Effector memory CD8-positive, alpha-beta T cell (primary cell): ENCODE measurements around the gene OLFML3.

Source experiments
- ATAC-seq: fragments of 150-1000 bp; cut with Tn5 transposase; replicated peaks from 2 replicates; pipeline ENCODE4 v1.10.0; 2021; ENCODE audit warnings: mild to moderate bottlenecking, moderate library complexity
- DNase-seq, 3 experiments: peaks; one replicate each; pipeline ENCODE4 v3.0.0; 2021
- H3K27ac Mint-ChIP-seq, 2 donors: one replicate each; pipeline ENCODE4 v1.8.0; 2022; ENCODE audit warnings: mild to moderate bottlenecking in 2 of 2, mixed read lengths in 2 of 2, moderate library complexity in 2 of 2
- H3K27me3 Mint-ChIP-seq, 2 donors: one replicate each; pipeline ENCODE4 v1.8.0; 2022; ENCODE audit warnings: mixed read lengths in 2 of 2
- H3K36me3 Mint-ChIP-seq: one replicate; pipeline ENCODE4 v1.8.0; 2022; ENCODE audit warnings: mild to moderate bottlenecking, moderate library complexity, mixed read lengths; ENCODE audit not compliant: insufficient read depth
- H3K4me1 Mint-ChIP-seq, 2 donors: one replicate each; pipeline ENCODE4 v1.8.0; 2022; ENCODE audit warnings: low read depth in 2 of 2, mixed read lengths in 2 of 2
- H3K4me3 Mint-ChIP-seq, 2 donors: one replicate each; pipeline ENCODE4 v1.8.0; 2022; ENCODE audit warnings: mild to moderate bottlenecking in 2 of 2, mixed read lengths in 2 of 2, moderate library complexity in 2 of 2
- H3K9me3 Mint-ChIP-seq, 2 donors: one replicate each; pipeline ENCODE4 v1.8.0; 2022; ENCODE audit warnings: mixed read lengths in 2 of 2

OLFML3 gene

GRCh38 chr1:113986802-113987201, 7.5 kb downstream of the OLFML3 start:
- H3K27ac Mint-ChIP-seq: no peak overlapping the region
- ATAC-seq (no peak), DNase-seq (no peak)
- H3K4me3 Mint-ChIP-seq: no peak overlapping the region
- H3K4me1 Mint-ChIP-seq: peaks cover 0 to 2% of the 10 kb centered on the region in 2 donors
- H3K9me3 Mint-ChIP-seq: no peaks in the 10 kb centered on the region
- peaks cover 0 to 14% of the 10 kb centered on the region in 2 donors for H3K27me3 Mint-ChIP-seq
- peaks cover 3% of the 10 kb centered on the region for H3K36me3 Mint-ChIP-seq

DNA sequence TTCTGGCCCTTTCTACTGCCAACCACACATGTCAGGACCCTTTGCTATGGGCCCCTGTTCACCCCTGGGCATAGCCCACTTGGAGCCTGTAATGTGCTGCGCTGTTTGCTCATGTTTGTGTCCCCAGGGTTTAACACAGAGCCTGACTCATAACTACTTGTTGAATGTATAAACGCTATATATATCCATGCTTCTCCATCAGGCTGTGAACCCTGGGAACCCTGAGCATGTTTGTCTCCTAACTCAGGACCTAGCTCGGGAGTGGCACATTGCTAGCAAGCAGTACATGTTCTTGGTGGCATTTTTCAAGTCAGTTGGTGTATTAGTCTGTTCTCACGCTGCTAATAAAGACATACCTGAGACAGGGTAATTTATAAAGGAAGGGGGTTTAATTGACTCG, 8.0 kb downstream of the OLFML3 start:
- H3K4me1 Mint-ChIP-seq: peaks cover 0 to 2% of the 10 kb centered on the region in 2 donors
- ATAC-seq: no peak

GRCh38 chr1:113990530-113990929, 11.3 kb downstream of the OLFML3 start:
- DNase-seq (no peak), ATAC-seq (no peak)
- no peak overlapping the region for H3K27ac Mint-ChIP-seq
- H3K4me3 Mint-ChIP-seq: no peak overlapping the region
- H3K27me3 Mint-ChIP-seq: peaks cover 0 to 14% of the 10 kb centered on the region in 2 donors
- H3K36me3 Mint-ChIP-seq: peaks cover 3% of the 10 kb centered on the region
- H3K9me3 Mint-ChIP-seq: peaks cover 4 to 17% of the 10 kb centered on the region in 2 donors
- H3K4me1 Mint-ChIP-seq: no peaks in the 10 kb centered on the region

More for the DNA sequence above, 8.0 kb downstream of the OLFML3 start:
- H3K9me3 Mint-ChIP-seq: no peaks in the 10 kb centered on the region
- DNase-seq: no peak
- peaks cover 3% of the 10 kb centered on the region for H3K36me3 Mint-ChIP-seq
- no peak overlapping the region for H3K27ac Mint-ChIP-seq
- H3K4me3 Mint-ChIP-seq: no peak overlapping the region
- peaks cover 0 to 14% of the 10 kb centered on the region in 2 donors for H3K27me3 Mint-ChIP-seq

DNA sequence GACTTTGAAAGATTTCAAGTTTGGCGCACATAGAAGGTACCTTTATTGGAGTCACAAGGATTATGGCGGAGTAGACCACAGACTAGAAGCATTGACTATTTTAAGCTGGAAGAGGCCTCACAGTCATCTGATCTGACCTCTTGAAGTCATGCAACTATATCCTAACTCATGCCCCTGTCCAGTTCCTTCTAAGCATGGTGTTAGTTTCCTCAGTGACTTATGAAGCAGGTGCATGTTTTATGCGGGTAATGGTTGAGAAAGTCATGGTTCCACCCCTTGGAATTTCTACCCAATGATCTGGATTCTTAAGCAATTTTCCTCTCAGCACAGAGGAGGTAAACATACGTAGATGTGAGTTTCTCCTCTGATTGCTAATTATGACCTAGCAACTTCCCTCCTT, 11.7 kb downstream of the OLFML3 start:
- Mint-ChIP-seq H3K36me3 (peaks cover 3% of the 10 kb centered on the region), H3K27me3 (peaks cover 0 to 14% of the 10 kb centered on the region in 2 donors), H3K4me1 (no peaks in the 10 kb centered on the region), H3K4me3 (no peak overlapping the region), H3K9me3 (peaks cover 5 to 19% of the 10 kb centered on the region in 2 donors), H3K27ac (no peak overlapping the region)
- no peak for DNase-seq
- ATAC-seq: no peak

DNA sequence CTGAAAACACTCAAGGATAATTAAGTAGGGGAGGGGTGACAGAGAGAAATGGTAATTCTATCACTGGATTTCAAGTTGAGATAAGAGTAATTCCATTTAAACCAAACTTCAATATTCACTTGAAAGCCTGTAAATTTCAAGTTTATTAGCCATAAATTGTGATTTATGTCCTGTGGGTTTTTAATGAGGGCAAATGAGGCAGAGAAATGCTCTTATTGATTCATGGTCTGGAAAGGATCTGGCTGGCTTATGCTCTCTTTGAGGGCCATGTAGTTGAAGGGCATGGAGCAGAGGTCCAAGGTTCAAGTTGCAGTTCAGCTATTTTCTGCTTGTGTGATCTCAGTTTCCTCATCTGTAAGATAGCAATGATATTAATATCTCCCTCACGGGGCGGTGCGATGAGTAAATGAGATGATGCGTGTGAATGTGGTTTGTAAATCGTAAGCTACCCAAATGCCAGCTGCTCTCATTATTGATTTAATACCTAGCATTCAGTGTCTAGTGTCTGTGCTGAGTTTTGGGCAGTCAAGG, 12.3 kb downstream of the OLFML3 start:
- Mint-ChIP-seq H3K36me3 (peaks cover 3% of the 10 kb centered on the region), H3K9me3 (peaks cover 5 to 19% of the 10 kb centered on the region in 2 donors), H3K27ac (no peak overlapping the region), H3K27me3 (peaks cover 0 to 14% of the 10 kb centered on the region in 2 donors), H3K4me1 (no peaks in the 10 kb centered on the region), H3K4me3 (no peak overlapping the region)
- DNase-seq (no peak), ATAC-seq (no peak)

- DNase-seq: no peak
- Mint-ChIP-seq H3K36me3 (peaks cover 3% of the 10 kb centered on the region), H3K27ac (no peak overlapping the region), H3K4me3 (no peak overlapping the region), H3K4me1 (peaks cover 0 to 4% of the 10 kb centered on the region in 2 donors), H3K9me3 (peaks cover 5 to 19% of the 10 kb centered on the region in 2 donors), H3K27me3 (peaks cover 0 to 14% of the 10 kb centered on the region in 2 donors)
- no peak for ATAC-seq
Observed at GRCh38 chr1:113993072-113993471, 13.8 kb downstream of the OLFML3 start.

DNA sequence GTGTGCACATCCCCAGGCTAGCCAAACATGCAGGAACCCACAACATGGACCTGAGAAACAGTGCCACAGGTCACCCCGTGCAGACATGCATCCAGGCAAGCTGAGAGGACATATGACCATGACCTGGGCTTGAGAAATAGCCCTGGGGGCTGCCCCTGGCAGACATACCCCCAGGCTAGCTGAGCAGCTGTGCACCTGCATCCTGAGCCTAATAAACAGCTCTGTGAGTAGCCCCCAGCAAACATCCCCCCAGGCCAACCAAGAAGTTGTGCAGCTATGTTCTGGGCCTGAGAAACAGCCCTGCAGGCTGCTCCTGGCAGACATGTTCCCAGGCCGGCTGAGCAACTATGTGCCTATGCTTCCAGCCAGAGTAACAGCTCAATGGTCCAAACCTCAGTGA, 14.5 kb downstream of the OLFML3 start:
- peaks cover 5 to 19% of the 10 kb centered on the region in 2 donors for H3K9me3 Mint-ChIP-seq
- H3K36me3 Mint-ChIP-seq: no peaks in the 10 kb centered on the region
- H3K27ac Mint-ChIP-seq: no peak overlapping the region
- ATAC-seq (no peak), DNase-seq (no peak)
- no peak overlapping the region for H3K4me3 Mint-ChIP-seq
- peaks cover 0 to 7% of the 10 kb centered on the region in 2 donors for H3K4me1 Mint-ChIP-seq
- peaks cover 0 to 14% of the 10 kb centered on the region in 2 donors for H3K27me3 Mint-ChIP-seq

GRCh38 chr1:113995382-113995781, 16.1 kb downstream of the OLFML3 start:
- H3K36me3 Mint-ChIP-seq: no peaks in the 10 kb centered on the region
- peaks cover 0 to 7% of the 10 kb centered on the region in 2 donors for H3K4me1 Mint-ChIP-seq
- peaks cover 5 to 19% of the 10 kb centered on the region in 2 donors for H3K9me3 Mint-ChIP-seq
- H3K4me3 Mint-ChIP-seq: no peak overlapping the region
- H3K27ac Mint-ChIP-seq: no peak overlapping the region
- H3K27me3 Mint-ChIP-seq: peaks cover 0 to 9% of the 10 kb centered on the region in 2 donors
- ATAC-seq (no peak), DNase-seq (no peak)

DNA sequence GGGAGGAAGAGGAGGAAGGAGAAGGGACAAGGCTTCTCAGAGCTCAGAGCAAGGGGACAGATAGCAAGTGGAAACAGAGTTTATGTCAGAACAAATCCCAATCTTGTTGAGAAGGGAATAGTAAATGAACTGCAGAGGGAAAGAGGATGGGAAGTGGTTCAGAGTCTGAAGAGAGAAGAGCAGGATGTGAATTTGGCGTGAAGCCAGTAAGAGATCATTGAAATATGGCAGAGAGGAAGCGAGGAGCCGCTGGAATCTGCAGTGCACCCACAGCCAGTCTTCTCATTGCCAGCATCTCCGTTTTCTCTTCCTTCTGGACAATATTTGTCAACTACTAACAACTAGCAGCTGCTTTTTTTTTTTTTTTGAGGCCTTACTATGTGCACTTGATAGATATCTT, 19.1 kb downstream of the OLFML3 start:
- peaks cover 0 to 14% of the 10 kb centered on the region in 2 donors for H3K27me3 Mint-ChIP-seq

DNA sequence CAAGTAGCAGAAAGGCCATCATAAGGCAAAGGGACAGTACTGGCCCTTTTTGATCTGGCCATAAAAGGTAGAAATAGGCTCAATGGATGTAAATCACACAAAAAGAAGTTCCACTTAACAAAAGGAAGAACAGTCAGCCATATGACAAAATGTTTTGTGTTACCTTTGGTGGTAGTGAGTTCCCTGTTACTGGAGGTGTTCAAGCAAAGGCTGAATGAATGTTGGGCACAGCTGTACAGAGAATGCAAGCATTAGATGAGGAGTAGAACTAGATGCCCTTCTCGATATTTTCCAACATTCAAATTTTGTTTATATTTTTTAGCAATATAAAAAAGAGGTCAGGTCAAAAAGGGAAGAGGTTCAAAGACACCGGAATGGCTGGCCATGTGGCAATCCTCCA, 20.0 kb downstream of the OLFML3 start:
- Mint-ChIP-seq H3K36me3 (no peaks in the 10 kb centered on the region), H3K4me3 (no peak overlapping the region), H3K27me3 (peaks cover 3 to 22% of the 10 kb centered on the region in 2 donors), H3K9me3 (peaks cover 2 to 14% of the 10 kb centered on the region in 2 donors), H3K4me1 (peaks cover 0 to 7% of the 10 kb centered on the region in 2 donors), H3K27ac (no peak overlapping the region)
- no peak for DNase-seq
- no peak for ATAC-seq

More for the DNA sequence above, 19.1 kb downstream of the OLFML3 start:
- Mint-ChIP-seq H3K9me3 (peaks cover 5 to 19% of the 10 kb centered on the region in 2 donors), H3K36me3 (no peaks in the 10 kb centered on the region), H3K4me3 (no peak overlapping the region), H3K27ac (no peak overlapping the region), H3K4me1 (peaks cover 0 to 7% of the 10 kb centered on the region in 2 donors)
- ATAC-seq (no peak), DNase-seq (no peak)

DNA sequence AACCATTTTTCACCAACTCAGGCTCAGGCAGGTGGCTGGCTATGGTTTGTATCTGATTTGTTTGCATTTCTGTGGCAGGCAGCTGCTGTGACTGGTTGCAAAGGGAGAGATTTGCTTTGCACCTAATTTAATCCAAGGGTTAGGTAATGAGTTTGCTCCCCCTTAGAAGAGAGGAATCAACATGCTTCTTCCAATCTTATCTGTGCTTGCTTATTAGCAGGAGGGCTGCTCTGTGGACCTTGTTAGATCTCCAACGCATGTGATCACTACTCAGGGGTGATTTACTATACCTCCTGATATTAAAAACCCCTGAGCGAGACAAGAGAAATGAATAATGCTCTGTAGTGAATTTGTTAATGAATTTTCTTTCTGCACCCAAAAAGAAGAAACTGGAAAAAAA, 20.5 kb downstream of the OLFML3 start:
- Mint-ChIP-seq H3K4me3 (no peak overlapping the region), H3K27me3 (peaks cover 8 to 28% of the 10 kb centered on the region in 2 donors), H3K4me1 (peaks cover 0 to 7% of the 10 kb centered on the region in 2 donors), H3K9me3 (peaks cover 2 to 9% of the 10 kb centered on the region in 2 donors), H3K36me3 (no peaks in the 10 kb centered on the region), H3K27ac (no peak overlapping the region)
- ATAC-seq (no peak), DNase-seq (no peak)

DNA sequence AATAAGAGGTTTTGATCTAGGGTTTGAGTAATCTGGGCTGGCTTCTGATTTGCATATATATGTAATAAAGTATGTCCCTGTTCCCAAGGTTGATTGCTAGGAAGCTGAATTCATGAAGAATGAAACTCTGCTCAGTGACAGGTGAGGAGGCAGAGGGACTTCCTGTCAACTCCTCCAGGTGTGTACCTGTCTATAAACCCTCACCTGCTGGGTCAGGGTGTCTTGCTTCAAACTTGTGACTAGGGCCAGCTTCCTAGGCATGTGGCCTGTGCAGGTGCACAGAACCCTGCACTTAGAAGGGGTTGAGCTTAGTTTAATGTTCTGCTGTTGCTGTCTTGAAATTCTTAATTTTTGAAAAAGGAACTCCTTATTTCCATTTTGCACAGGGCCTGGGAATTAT, 21.1 kb downstream of the OLFML3 start:
- DNase-seq (no peak), ATAC-seq (no peak)
- Mint-ChIP-seq H3K9me3 (peaks cover 2 to 3% of the 10 kb centered on the region in 2 donors), H3K27ac (no peak overlapping the region), H3K4me1 (peaks cover 0 to 7% of the 10 kb centered on the region in 2 donors), H3K27me3 (peaks cover 12 to 34% of the 10 kb centered on the region in 2 donors), H3K36me3 (no peaks in the 10 kb centered on the region), H3K4me3 (no peak overlapping the region)

DNA sequence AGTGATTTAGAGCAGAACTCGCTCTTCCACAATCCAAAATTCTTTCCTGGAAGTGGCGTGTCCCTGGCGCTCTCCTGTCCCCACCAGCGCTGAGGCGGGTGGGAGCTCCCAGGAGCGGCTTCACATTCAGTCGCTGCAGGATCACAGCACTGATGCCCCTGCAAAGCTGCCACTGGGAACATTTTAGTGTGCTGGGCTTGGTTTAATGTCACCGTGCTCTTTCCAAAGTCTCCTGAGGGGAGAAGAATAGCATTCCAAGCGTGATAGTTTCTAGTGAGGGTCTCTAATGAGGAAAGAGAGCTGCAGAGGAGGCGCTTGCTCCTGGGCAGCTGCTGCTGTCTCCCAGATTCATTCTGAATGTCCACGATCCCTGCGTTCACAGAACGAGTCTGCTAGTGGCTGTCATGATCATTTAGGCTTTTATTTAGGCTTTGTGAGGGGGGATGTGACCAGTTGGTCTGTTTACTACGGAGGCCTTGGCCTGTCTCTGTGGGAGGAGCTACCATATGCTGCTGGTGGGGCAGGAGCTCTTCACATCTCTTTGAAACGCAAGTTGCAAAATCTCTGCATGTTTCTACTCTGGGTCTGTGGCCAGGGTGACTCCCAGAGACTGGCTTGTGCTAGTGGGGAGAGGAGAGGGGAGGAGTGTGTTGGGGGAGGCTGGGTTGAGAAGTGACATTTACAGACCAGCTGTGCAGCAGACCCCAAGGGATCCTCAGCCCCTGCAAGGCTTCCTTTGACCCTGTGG, 23.4 kb downstream of the OLFML3 start:
- peaks cover 0 to 7% of the 10 kb centered on the region in 2 donors for H3K4me1 Mint-ChIP-seq
- H3K27ac Mint-ChIP-seq: peak overlapping the region in 1 of 2 donors; percentile 80
- H3K36me3 Mint-ChIP-seq: no peaks in the 10 kb centered on the region
- H3K9me3 Mint-ChIP-seq: no peaks in the 10 kb centered on the region
- ATAC-seq (no peak), DNase-seq (no peak)
- H3K27me3 Mint-ChIP-seq: peaks cover 23 to 38% of the 10 kb centered on the region in 2 donors
- no peak overlapping the region for H3K4me3 Mint-ChIP-seq

DNA sequence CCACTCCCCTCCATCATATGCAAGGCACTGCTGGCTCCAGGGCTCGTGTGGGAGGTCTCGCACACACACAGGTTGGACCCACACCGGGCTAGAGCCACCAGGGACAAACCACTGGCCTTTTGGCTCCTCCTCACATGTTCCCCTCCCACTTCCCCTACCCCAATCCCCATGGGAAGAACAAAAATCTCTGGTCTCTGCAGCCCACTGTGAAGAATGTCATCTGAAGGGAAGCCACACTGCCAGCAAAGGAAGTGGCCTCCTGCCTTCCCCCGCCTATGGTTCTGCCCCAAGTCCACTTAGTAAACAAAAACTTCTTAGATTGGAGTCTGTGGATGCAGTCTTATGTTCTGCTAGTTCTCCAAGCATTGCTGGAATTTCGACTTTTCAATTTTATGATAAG, 24.2 kb downstream of the OLFML3 start:
- Mint-ChIP-seq H3K4me1 (no peaks in the 10 kb centered on the region), H3K27ac (peak overlapping the region; percentile 44 to 80), H3K4me3 (no peak overlapping the region), H3K36me3 (no peaks in the 10 kb centered on the region), H3K27me3 (peaks cover 23 to 38% of the 10 kb centered on the region in 2 donors), H3K9me3 (no peaks in the 10 kb centered on the region)
- DNase-seq (no peak), ATAC-seq (no peak)
